B cell (primary cell): Measurements from ENCODE around the gene DOHH. TPM values are rescaled to one million over a fixed set of nuclear protein-coding genes. Genes with fewer than 3 reads are reported as not detected.

Experiments used
- ATAC-seq: fragments of 200-7000 bp; cut with Tn5 transposase; one replicate; pipeline ENCODE4 v1.10.0; 2021; ENCODE audit warnings: low read depth, mild to moderate bottlenecking, moderate number of reproducible peaks, moderate library complexity
- CTCF ChIA-PET: fragments of 350-600 bp; sonication (Branson Sonifier 250); formaldehyde crosslinking; loops from one replicate; lab custom pipeline; 2021; ENCODE audit warnings: antibody characterized with exemption, inconsistent platforms; lab: Charles Lee
- POLR2A ChIA-PET: fragments of 350-600 bp; sonication (Branson Sonifier 250); formaldehyde crosslinking; loops from one replicate; lab custom pipeline; 2021; ENCODE audit warnings: antibody characterized with exemption; lab: Charles Lee
- DNase-seq: peaks from one replicate; pipeline ENCODE4 v3.0.0; 2013
- H2AFZ ChIP-seq: 2 replicates; pipeline ENCODE4 v1.6.1; 2012; ENCODE audit warnings: mild to moderate bottlenecking, low read depth, low read length; ENCODE audit not compliant: insufficient read depth, poor library complexity, severe bottlenecking
- H3K27ac ChIP-seq, 2 donors: 1 replicate in 1 of 2; 2 replicates in 1 of 2; pipeline ENCODE4 v1.5.1; 2012 to 2013; ENCODE audit warnings: low read length in 2 of 2, mild to moderate bottlenecking in 2 of 2, moderate library complexity in 1 of 2
- H3K27me3 ChIP-seq, 4 experiments: fragments of 200-600 bp in 1 of 4; sonication (generic) in 1 of 4; replicated peaks in 1 of 4; 1 replicate in 2 of 4; 2 replicates in 2 of 4; pipeline versions ENCODE4 v1.6.1 to v1.7.0; 2013 to 2016; ENCODE audit warnings: low read length in 3 of 4, mild to moderate bottlenecking in 2 of 4, mixed read lengths in 1 of 4, moderate library complexity in 1 of 4; ENCODE audit not compliant: insufficient read depth in 4 of 4, control insufficient read depth in 3 of 4; ENCODE audit errors: control extremely low read depth in 1 of 4
- H3K36me3 ChIP-seq, 2 experiments: replicated peaks in 1 of 2; 1 replicate in 1 of 2; 2 replicates in 1 of 2; pipeline versions ENCODE4 v1.6.1 to v1.7.1; 2013; ENCODE audit warnings: low read length in 1 of 2; ENCODE audit not compliant: insufficient read depth in 2 of 2, control insufficient read depth in 1 of 2; ENCODE audit errors: control extremely low read depth in 1 of 2, extremely low read depth in 1 of 2
- H3K4me1 ChIP-seq, 2 donors: fragments of 200-600 bp in 1 of 2; sonication (generic) in 1 of 2; 1 replicate in 1 of 2; 2 replicates in 1 of 2; pipeline versions ENCODE4 v1.5.1 to v1.6.1; 2013 to 2017; ENCODE audit warnings: low read length in 2 of 2; ENCODE audit not compliant: control insufficient read depth in 2 of 2, insufficient read depth in 2 of 2
- H3K4me2 ChIP-seq: replicated peaks from 2 replicates; pipeline ENCODE3; 2012; ENCODE audit warnings: mild to moderate bottlenecking, low read depth, low read length; ENCODE audit not compliant: poor library complexity, severe bottlenecking
- H3K4me3 ChIP-seq, 5 experiments: fragments of 200-600 bp in 1 of 5; sonication (generic) in 1 of 5; 1 replicate in 3 of 5; 2 replicates in 2 of 5; pipeline versions ENCODE4 v1.5.1 to v1.7.0; 2011 to 2016; ENCODE audit warnings: low read length in 4 of 5, mild to moderate bottlenecking in 4 of 5, low read depth in 2 of 5, control low read depth in 1 of 5, moderate library complexity in 1 of 5; ENCODE audit not compliant: insufficient read depth in 1 of 5; ENCODE audit errors: control extremely low read depth in 1 of 5, extremely low read depth in 1 of 5
- H3K79me2 ChIP-seq: fragments of 200-600 bp; sonication (generic); one replicate; pipeline ENCODE4 v1.6.0; 2016; ENCODE audit warnings: low read length; ENCODE audit not compliant: control insufficient read depth, insufficient read depth
- H3K9ac ChIP-seq: fragments of 200-600 bp; sonication (generic); 2 replicates; pipeline ENCODE4 v1.6.1; 2017; ENCODE audit warnings: mild to moderate bottlenecking, low read length, moderate library complexity
- H3K9me3 ChIP-seq, 3 donors: one replicate each; pipeline versions ENCODE4 v1.6.1 to v1.7.1; 2013; ENCODE audit warnings: low read length in 2 of 3; ENCODE audit not compliant: control insufficient read depth in 2 of 3, insufficient read depth in 1 of 3; ENCODE audit errors: control extremely low read depth in 1 of 3
- H4K20me1 ChIP-seq: 2 replicates; pipeline ENCODE4 v1.6.0; 2012; ENCODE audit warnings: mild to moderate bottlenecking, low read length; ENCODE audit not compliant: insufficient read depth, control insufficient read depth, poor library complexity, severe bottlenecking
- H3K27ac Mint-ChIP-seq: one replicate; pipeline ENCODE4 v1.8.0; 2021; ENCODE audit warnings: mixed read lengths
- H3K27me3 Mint-ChIP-seq: one replicate; pipeline ENCODE4 v1.8.0; 2021; ENCODE audit warnings: mixed read lengths
- H3K4me1 Mint-ChIP-seq: one replicate; pipeline ENCODE4 v1.8.0; 2021; ENCODE audit warnings: mixed read lengths
- H3K4me3 Mint-ChIP-seq: one replicate; pipeline ENCODE4 v1.8.0; 2021; ENCODE audit warnings: mixed read lengths
- H3K9me3 Mint-ChIP-seq: one replicate; pipeline ENCODE4 v1.8.0; 2022; ENCODE audit warnings: mixed read lengths; ENCODE audit not compliant: insufficient read depth
- EZH2 ChIP-seq: IDR thresholded peaks from 2 replicates; pipeline ENCODE4 v1.6.1; 2012; ENCODE audit warnings: borderline replicate concordance, low read depth, mild to moderate bottlenecking, moderate library complexity, low read length; ENCODE audit not compliant: insufficient read depth, poor library complexity, severe bottlenecking
- WGBS: methylation state at CpG from one replicate; pipeline ENCODE4 v1.1.5; 2013; ENCODE audit warnings: missing lambda C conversion rate; ENCODE audit not compliant: insufficient coverage; 5-methylcytosine and 5-hydroxymethylcytosine counted together
- intact Hi-C: fragments of 100-400 bp; cut with micrococcal nuclease; formaldehyde crosslinking; loops from one replicate; pipeline ENCODE4 v1.10.0; 2022
- polyA plus RNA-seq: library from polyadenylated mRNA; depleted of rRNA; stranded (reverse); fragments of >200 nt; gene quantifications from 2 replicates; pipeline ENCODE4 v1.2.3, GENCODE V29; 2012
- total RNA-seq, 2 donors: library from RNA; stranded (reverse); fragments of 120-200 nt in 1 of 2; gene quantifications; 1 replicate in 1 of 2; 2 replicates in 1 of 2; pipeline versions ENCODE4 v1.2.3 to v1.2.4, GENCODE V29; 2013 to 2022
- TF ChIP-seq, protein P1 (sequence below): fragments of 200-600 bp; IDR thresholded peaks from one replicate; pipeline ENCODE4 v1.8.0; 2022; ENCODE audit warnings: antibody characterized with exemption, mild to moderate bottlenecking

DOHH gene
- total and polyA plus RNA-seq, 2 donors (not counting 1 experiment from before 2014, with no cell fraction given), result 6.6 to 8.6 TPM

DNA sequence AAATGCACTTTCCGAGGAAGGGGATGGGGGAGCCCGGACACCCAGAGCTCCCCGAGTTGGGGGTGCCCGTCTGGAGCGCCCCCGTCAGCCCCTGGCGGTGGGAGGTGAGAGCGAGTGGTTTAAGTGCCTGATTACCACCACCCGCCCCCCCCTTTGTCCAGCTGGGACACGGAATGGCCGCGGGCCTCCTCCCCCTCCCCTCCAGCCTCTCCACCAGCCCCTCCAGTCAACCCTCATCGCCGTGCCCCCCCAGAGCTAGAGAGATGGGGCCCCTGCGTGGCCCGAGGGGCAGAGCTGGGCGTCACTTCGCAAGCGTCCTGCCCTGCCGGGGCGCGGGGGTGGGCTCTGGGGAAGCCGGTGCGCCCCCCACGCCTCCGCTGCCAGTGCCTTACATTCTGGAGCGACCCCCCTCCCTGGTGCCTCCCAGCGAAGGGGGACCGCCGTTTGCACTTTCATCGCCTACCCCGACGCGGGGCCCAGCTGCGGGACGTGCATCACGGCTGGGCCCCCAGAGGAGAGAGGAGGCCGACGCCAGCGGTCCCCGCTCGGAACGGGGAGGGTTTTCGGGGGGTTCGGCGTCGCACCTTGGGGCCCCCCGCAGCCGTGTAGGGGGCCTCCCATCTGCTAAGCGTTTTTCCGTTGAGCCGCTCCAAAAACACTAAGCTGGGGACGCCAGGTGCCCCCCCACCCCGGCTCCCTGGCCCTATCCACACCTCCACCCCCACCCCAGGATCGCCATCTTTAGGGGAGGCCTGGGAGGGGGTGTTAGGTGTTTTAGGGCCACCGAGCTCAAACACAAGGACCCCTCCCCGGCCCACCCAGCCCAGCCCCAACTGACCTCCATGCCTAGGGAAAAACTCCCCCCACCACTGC is 36.5 kb downstream of the DOHH start:
- no peaks in the 10 kb centered on the region for H3K36me3 ChIP-seq
- no peak overlapping the region for H3K27ac ChIP-seq
- H3K4me1 Mint-ChIP-seq, result no peaks in the 10 kb centered on the region
- DNase-seq, result no peak
- intact Hi-C loops, result no loop called here
- H3K9me3 Mint-ChIP-seq, result peaks cover 3% of the 10 kb centered on the region
- no peaks in the 10 kb centered on the region for H3K27me3 Mint-ChIP-seq
- ATAC-seq, result no peak
- no peak overlapping the region for H3K4me3 ChIP-seq
- WGBS, result 97% methylated on average over 29 of the region's 57 CpGs
- no peak overlapping the region for H3K9ac ChIP-seq
- CTCF ChIA-PET, result no interaction called here
- H2AFZ ChIP-seq, result no peak overlapping the region
- H3K27ac Mint-ChIP-seq, result no peak overlapping the region
- H3K4me3 Mint-ChIP-seq, result no peak overlapping the region
- H3K79me2 ChIP-seq, result no peaks in the 10 kb centered on the region
- TF ChIP-seq, protein P1, sequence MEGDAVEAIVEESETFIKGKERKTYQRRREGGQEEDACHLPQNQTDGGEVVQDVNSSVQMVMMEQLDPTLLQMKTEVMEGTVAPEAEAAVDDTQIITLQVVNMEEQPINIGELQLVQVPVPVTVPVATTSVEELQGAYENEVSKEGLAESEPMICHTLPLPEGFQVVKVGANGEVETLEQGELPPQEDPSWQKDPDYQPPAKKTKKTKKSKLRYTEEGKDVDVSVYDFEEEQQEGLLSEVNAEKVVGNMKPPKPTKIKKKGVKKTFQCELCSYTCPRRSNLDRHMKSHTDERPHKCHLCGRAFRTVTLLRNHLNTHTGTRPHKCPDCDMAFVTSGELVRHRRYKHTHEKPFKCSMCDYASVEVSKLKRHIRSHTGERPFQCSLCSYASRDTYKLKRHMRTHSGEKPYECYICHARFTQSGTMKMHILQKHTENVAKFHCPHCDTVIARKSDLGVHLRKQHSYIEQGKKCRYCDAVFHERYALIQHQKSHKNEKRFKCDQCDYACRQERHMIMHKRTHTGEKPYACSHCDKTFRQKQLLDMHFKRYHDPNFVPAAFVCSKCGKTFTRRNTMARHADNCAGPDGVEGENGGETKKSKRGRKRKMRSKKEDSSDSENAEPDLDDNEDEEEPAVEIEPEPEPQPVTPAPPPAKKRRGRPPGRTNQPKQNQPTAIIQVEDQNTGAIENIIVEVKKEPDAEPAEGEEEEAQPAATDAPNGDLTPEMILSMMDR, result no peak
- no peak for TF ChIP-seq EZH2
- H3K27me3 ChIP-seq, result no peaks in the 10 kb centered on the region
- no peaks in the 10 kb centered on the region for H4K20me1 ChIP-seq
- no peaks in the 10 kb centered on the region for H3K4me1 ChIP-seq
- peaks cover 0 to 11% (median 3%) of the 10 kb centered on the region in 3 donors for H3K9me3 ChIP-seq
- H3K4me2 ChIP-seq, result no peak overlapping the region
- POLR2A ChIA-PET, result interaction anchor here (0.6 kb wide), 1 partner anchor 46 kb away, joined by 7 read pairs; no protein-coding TSS in a partner anchor
